H9 (cell line): ENCODE data around the gene IQSEC1. TPM values are rescaled to one million over a fixed set of nuclear protein-coding genes. Genes with fewer than 3 reads are reported as not detected.

Source experiments
- DNase-seq: peaks from one replicate; pipeline ENCODE4 v3.0.0-alpha.2; 2017
- H2AFZ ChIP-seq: one replicate; pipeline ENCODE4 v1.6.1; 2013; ENCODE audit warnings: mild to moderate bottlenecking, low read length, control low read depth, moderate library complexity
- H2AK5ac ChIP-seq: 2 replicates; pipeline ENCODE4 v1.6.1; 2013; ENCODE audit warnings: low read length, control low read depth, mixed read lengths; ENCODE audit not compliant: insufficient read length
- H2BK120ac ChIP-seq: one replicate; pipeline ENCODE4 v1.6.1; 2013; ENCODE audit warnings: low read depth, mild to moderate bottlenecking, low read length, control low read depth, inconsistent platforms; ENCODE audit not compliant: poor library complexity, severe bottlenecking
- H2BK12ac ChIP-seq: 2 replicates; pipeline ENCODE4 v1.6.1; 2013; ENCODE audit warnings: low read length, control low read depth, mixed read lengths, low read depth; ENCODE audit not compliant: insufficient read length
- H2BK15ac ChIP-seq: 2 replicates; pipeline ENCODE4 v1.6.1; 2013; ENCODE audit warnings: low read depth, low read length, control low read depth
- H2BK20ac ChIP-seq: one replicate; pipeline ENCODE4 v1.6.1; 2013; ENCODE audit warnings: low read depth, mild to moderate bottlenecking, low read length, control low read depth, inconsistent platforms; ENCODE audit not compliant: poor library complexity, severe bottlenecking
- H2BK5ac ChIP-seq: 2 replicates; pipeline ENCODE4 v1.6.1; 2013; ENCODE audit warnings: low read length, control low read depth, mixed read lengths; ENCODE audit not compliant: insufficient read length
- H3K14ac ChIP-seq: 2 replicates; pipeline ENCODE4 v1.6.1; 2013; ENCODE audit warnings: low read length, control low read depth; ENCODE audit not compliant: insufficient read depth
- H3K18ac ChIP-seq: 2 replicates; pipeline ENCODE4 v1.6.1; 2013; ENCODE audit warnings: low read depth, mild to moderate bottlenecking, mixed read lengths, low read length, control low read depth; ENCODE audit not compliant: insufficient read length
- H3K23ac ChIP-seq: 2 replicates; pipeline ENCODE4 v1.6.1; 2013; ENCODE audit warnings: low read length, control low read depth, mixed read lengths, low read depth; ENCODE audit not compliant: insufficient read length
- H3K23me2 ChIP-seq: 2 replicates; pipeline ENCODE4 v1.6.1; 2013; ENCODE audit warnings: low read depth, mild to moderate bottlenecking, mixed read lengths, low read length, control low read depth; ENCODE audit not compliant: insufficient read length, poor library complexity, severe bottlenecking
- H3K27ac ChIP-seq: 2 replicates; pipeline ENCODE4 v1.5.1; 2013; ENCODE audit warnings: low read length, control low read depth, mixed read lengths, low read depth; ENCODE audit not compliant: insufficient read length
- H3K27me3 ChIP-seq: 2 replicates; pipeline ENCODE4 v1.6.1; 2013; ENCODE audit warnings: low read length, control low read depth, inconsistent platforms; ENCODE audit not compliant: insufficient read depth
- H3K4ac ChIP-seq: 2 replicates; pipeline ENCODE4 v1.6.1; 2013; ENCODE audit warnings: low read depth, mild to moderate bottlenecking, control low read depth, inconsistent platforms, low read length, moderate library complexity
- H3K4me1 ChIP-seq: 2 replicates; pipeline ENCODE4 v1.6.1; 2013; ENCODE audit warnings: low read length, control low read depth, inconsistent platforms; ENCODE audit not compliant: insufficient read depth
- H3K4me2 ChIP-seq: 2 replicates; pipeline ENCODE4 v1.6.1; 2013; ENCODE audit warnings: low read length, control low read depth, mixed read lengths; ENCODE audit not compliant: insufficient read length, insufficient read depth
- H3K56ac ChIP-seq: 2 replicates; pipeline ENCODE4 v1.6.1; 2013; ENCODE audit warnings: low read depth, mild to moderate bottlenecking, mixed read lengths, low read length, control low read depth; ENCODE audit not compliant: insufficient read length
- H3K79me1 ChIP-seq: 2 replicates; pipeline ENCODE4 v1.6.1; 2013; ENCODE audit warnings: low read depth, mild to moderate bottlenecking, moderate library complexity, low read length, control low read depth, inconsistent platforms; ENCODE audit not compliant: insufficient read depth, poor library complexity, severe bottlenecking
- H3K79me2 ChIP-seq: 2 replicates; pipeline ENCODE4 v1.6.1; 2013; ENCODE audit warnings: low read length, control low read depth, inconsistent platforms; ENCODE audit not compliant: insufficient read depth
- H3K9ac ChIP-seq: 2 replicates; pipeline ENCODE4 v1.6.1; 2013; ENCODE audit warnings: low read length, control low read depth, mixed read lengths; ENCODE audit not compliant: insufficient read length; ENCODE audit errors: extremely low read depth
- H3K9me3 ChIP-seq: one replicate; pipeline ENCODE4 v1.6.1; 2013; ENCODE audit warnings: low read depth, low read length, inconsistent platforms; ENCODE audit not compliant: control insufficient read depth
- H3T11ph ChIP-seq: one replicate; pipeline ENCODE4 v1.6.1; 2013; ENCODE audit warnings: mild to moderate bottlenecking, low read length, control low read depth, inconsistent platforms
- H4K20me1 ChIP-seq: one replicate; pipeline ENCODE4 v1.6.1; 2013; ENCODE audit not compliant: control insufficient read depth, insufficient read length, insufficient read depth
- H4K5ac ChIP-seq: 2 replicates; pipeline ENCODE4 v1.6.1; 2013; ENCODE audit warnings: low read depth, mild to moderate bottlenecking, mixed read lengths, low read length, control low read depth; ENCODE audit not compliant: insufficient read length
- H4K8ac ChIP-seq: replicated peaks from 2 replicates; pipeline ENCODE4 v1.6.1; 2013; ENCODE audit warnings: low read length, control low read depth, mixed read lengths, low read depth; ENCODE audit not compliant: insufficient read length
- H4K91ac ChIP-seq: 2 replicates; pipeline ENCODE4 v1.6.1; 2013; ENCODE audit warnings: low read depth, mild to moderate bottlenecking, moderate library complexity, mixed read lengths, low read length, control low read depth; ENCODE audit not compliant: insufficient read length
- H3K27ac Mint-ChIP-seq, 3 experiments: 2 replicates in 2 of 3; 3 replicates in 1 of 3; pipeline ENCODE4 v1.8.0; 2020 to 2021; ENCODE audit warnings: mixed read lengths in 3 of 3, mild to moderate bottlenecking in 1 of 3, moderate library complexity in 1 of 3
- H3K27me3 Mint-ChIP-seq: 2 replicates; pipeline ENCODE4 v1.8.0; 2021; ENCODE audit warnings: low read depth, mild to moderate bottlenecking, moderate library complexity, mixed read lengths
- H3K36me3 Mint-ChIP-seq, 3 experiments: 2 replicates in 2 of 3; 3 replicates in 1 of 3; pipeline ENCODE4 v1.8.0; 2020 to 2021; ENCODE audit warnings: low read depth in 3 of 3, mixed read lengths in 3 of 3; ENCODE audit not compliant: insufficient read depth in 1 of 3
- H3K4me1 Mint-ChIP-seq, 2 experiments: 2 replicates each; pipeline ENCODE4 v1.8.0; 2020; ENCODE audit warnings: mixed read lengths in 2 of 2
- H3K4me3 Mint-ChIP-seq, 2 experiments: 2 replicates in 1 of 2; 3 replicates in 1 of 2; pipeline ENCODE4 v1.8.0; 2020 to 2021; ENCODE audit warnings: mild to moderate bottlenecking in 2 of 2, mixed read lengths in 2 of 2, moderate library complexity in 1 of 2
- H3K9me3 Mint-ChIP-seq, 2 experiments: 2 replicates in 1 of 2; 3 replicates in 1 of 2; pipeline ENCODE4 v1.8.0; 2020; ENCODE audit warnings: mild to moderate bottlenecking in 2 of 2, mixed read lengths in 2 of 2, moderate library complexity in 1 of 2
- WGBS: extraction: QIAGEN DNeasy Blood & Tissue Kit; methylation state at CpG from one replicate; pipeline ENCODE4 v1.1.7; 2013; ENCODE audit warnings: missing lambda C conversion rate, low lambda C conversion rate, mixed read lengths; ENCODE audit not compliant: insufficient read length; ENCODE audit errors: extremely low coverage; 5-methylcytosine and 5-hydroxymethylcytosine counted together
- total RNA-seq: library from RNA; stranded (reverse); gene quantifications from 2 replicates; pipeline ENCODE4 v1.2.1, GENCODE V29; 2021
- TF ChIP-seq, protein P1 (sequence below): fragments of 200-600 bp; sonication (generic); conservative IDR thresholded peaks from 3 replicates; pipeline ENCODE4 v1.8.0; 2021; ENCODE audit warnings: antibody characterized with exemption, mild to moderate bottlenecking

Gene IQSEC1
- total RNA-seq, 1 experiment from 2014 or later = 19.1 TPM

DNA sequence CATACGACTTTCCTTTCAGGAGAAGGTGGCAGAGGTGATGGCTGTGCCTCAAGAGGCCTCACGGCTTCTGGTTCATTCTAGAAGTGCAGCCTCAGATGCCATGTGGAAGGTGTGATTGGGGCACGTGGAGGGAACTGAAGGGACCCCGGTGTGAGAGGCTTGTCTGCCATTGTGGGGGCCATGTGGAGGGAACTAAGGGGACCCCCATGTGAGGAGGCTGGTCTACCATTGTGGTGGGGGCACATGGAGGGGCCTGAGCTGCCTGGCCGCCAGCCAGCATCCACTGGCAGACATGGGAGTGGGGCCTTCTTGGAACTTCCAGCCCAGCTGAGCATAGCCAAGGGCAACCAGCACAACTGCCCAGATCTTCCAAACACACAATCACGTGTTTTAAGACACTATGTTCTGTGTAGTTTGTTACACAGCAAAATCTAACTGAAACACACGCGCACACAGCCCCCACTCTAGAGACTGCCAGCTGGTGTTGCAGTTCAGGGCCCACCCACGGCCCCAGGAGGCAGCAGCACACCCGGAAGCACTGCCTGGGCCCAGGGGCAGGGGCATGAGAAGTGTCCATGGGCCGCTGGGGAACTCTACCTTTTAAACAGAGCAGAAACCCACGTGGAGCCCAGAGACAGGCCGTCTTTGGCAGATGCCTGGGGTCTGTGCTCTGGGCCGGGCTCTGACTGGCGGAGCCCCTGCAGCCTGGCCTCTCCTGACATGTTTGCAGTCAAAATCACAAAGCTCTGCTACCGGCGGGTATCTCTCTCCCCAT, 66.8 kb downstream of the IQSEC1 start:
- H2AFZ ChIP-seq = no peak overlapping the region
- Mint-ChIP-seq H3K36me3 (no peaks in the 10 kb centered on the region), H3K9me3 (no peaks in the 10 kb centered on the region), H3K27me3 (peaks cover 7% of the 10 kb centered on the region), H3K4me3 (peak overlapping the region in 1 of 2 experiments; percentile 41; a peak in 1 of 5 replicates), H3K4me1 (peaks cover 27 to 51% of the 10 kb centered on the region in 2 experiments), H3K27ac (no peak overlapping the region; a peak in 1 of 7 replicates)
- H4K20me1 ChIP-seq = no peaks in the 10 kb centered on the region
- H3K56ac ChIP-seq = no peak overlapping the region
- no peak overlapping the region for H4K5ac ChIP-seq
- no peak for DNase-seq
- H3K27ac ChIP-seq = no peak overlapping the region
- H4K91ac ChIP-seq = no peak overlapping the region
- H3K4me2 ChIP-seq = no peak overlapping the region
- no peaks in the 10 kb centered on the region for H3K27me3 ChIP-seq
- no peak overlapping the region for H3K14ac ChIP-seq
- no peak overlapping the region for H4K8ac ChIP-seq
- H3T11ph ChIP-seq = no peak overlapping the region
- H3K9ac ChIP-seq = no peak overlapping the region
- TF ChIP-seq, protein P1, sequence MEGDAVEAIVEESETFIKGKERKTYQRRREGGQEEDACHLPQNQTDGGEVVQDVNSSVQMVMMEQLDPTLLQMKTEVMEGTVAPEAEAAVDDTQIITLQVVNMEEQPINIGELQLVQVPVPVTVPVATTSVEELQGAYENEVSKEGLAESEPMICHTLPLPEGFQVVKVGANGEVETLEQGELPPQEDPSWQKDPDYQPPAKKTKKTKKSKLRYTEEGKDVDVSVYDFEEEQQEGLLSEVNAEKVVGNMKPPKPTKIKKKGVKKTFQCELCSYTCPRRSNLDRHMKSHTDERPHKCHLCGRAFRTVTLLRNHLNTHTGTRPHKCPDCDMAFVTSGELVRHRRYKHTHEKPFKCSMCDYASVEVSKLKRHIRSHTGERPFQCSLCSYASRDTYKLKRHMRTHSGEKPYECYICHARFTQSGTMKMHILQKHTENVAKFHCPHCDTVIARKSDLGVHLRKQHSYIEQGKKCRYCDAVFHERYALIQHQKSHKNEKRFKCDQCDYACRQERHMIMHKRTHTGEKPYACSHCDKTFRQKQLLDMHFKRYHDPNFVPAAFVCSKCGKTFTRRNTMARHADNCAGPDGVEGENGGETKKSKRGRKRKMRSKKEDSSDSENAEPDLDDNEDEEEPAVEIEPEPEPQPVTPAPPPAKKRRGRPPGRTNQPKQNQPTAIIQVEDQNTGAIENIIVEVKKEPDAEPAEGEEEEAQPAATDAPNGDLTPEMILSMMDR = no peak
- WGBS = no CpG with 5 or more reads among the region's 17 CpGs
- H2BK120ac ChIP-seq = no peak overlapping the region
- H2BK20ac ChIP-seq = no peak overlapping the region
- no peaks in the 10 kb centered on the region for H3K79me1 ChIP-seq
- H3K23ac ChIP-seq = no peak overlapping the region
- no peak overlapping the region for H2BK12ac ChIP-seq
- peaks cover 2% of the 10 kb centered on the region; the same call in 1 of the 2 replicates for H3K4me1 ChIP-seq
- no peak overlapping the region for H3K4ac ChIP-seq
- no peaks in the 10 kb centered on the region for H3K23me2 ChIP-seq
- H2BK15ac ChIP-seq = no peak overlapping the region
- no peak overlapping the region for H2AK5ac ChIP-seq
- H3K18ac ChIP-seq = no peak overlapping the region
- no peaks in the 10 kb centered on the region for H3K79me2 ChIP-seq
- no peaks in the 10 kb centered on the region for H3K9me3 ChIP-seq
- H2BK5ac ChIP-seq = no peak overlapping the region
